HG02870 (cell line): ENCODE measurements around the gene EIF6.

ENCODE experiments used
- ATAC-seq: cut with Tn5 transposase; IDR thresholded peaks from one replicate; pipeline ENCODE4 v1.9.1; 2021; ENCODE audit warnings: mild to moderate bottlenecking, moderate library complexity; ENCODE audit not compliant: unreplicated experiment

EIF6 gene

GRCh38 chr20:35314816-35315631 lies 30.5 kb upstream of the EIF6 start:
- no peak for ATAC-seq

- no peak for ATAC-seq
Observed at GRCh38 chr20:35312318-35312717, 27.7 kb upstream of the EIF6 start.

- ATAC-seq = no peak
Observed at GRCh38 chr20:35311822-35312221, 27.2 kb upstream of the EIF6 start.

- no peak for ATAC-seq
Observed at GRCh38 chr20:35311409-35311808, 26.8 kb upstream of the EIF6 start.

- no peak for ATAC-seq
Observed at GRCh38 chr20:35307666-35308653, 23.4 kb upstream of the EIF6 start.

GRCh38 chr20:35306931-35307517 lies 22.5 kb upstream of the EIF6 start:
- no peak for ATAC-seq

GRCh38 chr20:35305682-35306556 lies 21.3 kb upstream of the EIF6 start:
- no peak for ATAC-seq

- ATAC-seq = no peak
Observed at GRCh38 chr20:35304956-35305355, 20.4 kb upstream of the EIF6 start.

GRCh38 chr20:35303735-35304491 lies 19.3 kb upstream of the EIF6 start:
- ATAC-seq = no peak

- ATAC-seq = no peak
Observed at GRCh38 chr20:35303382-35303734, 18.8 kb upstream of the EIF6 start.

GRCh38 chr20:35302421-35303335 lies 18.1 kb upstream of the EIF6 start:
- no peak for ATAC-seq

GRCh38 chr20:35301426-35301825 lies 16.9 kb upstream of the EIF6 start:
- no peak for ATAC-seq

GRCh38 chr20:35300469-35301262 lies 16.1 kb upstream of the EIF6 start:
- no peak for ATAC-seq

- ATAC-seq = no peak
Observed at GRCh38 chr20:35299780-35300179, 15.2 kb upstream of the EIF6 start.

GRCh38 chr20:35298264-35298663 lies 13.7 kb upstream of the EIF6 start:
- ATAC-seq = no peak

- ATAC-seq = no peak
Observed at GRCh38 chr20:35297740-35298139, 13.2 kb upstream of the EIF6 start.

- ATAC-seq = no peak
Observed at GRCh38 chr20:35297155-35297554, 12.6 kb upstream of the EIF6 start.

- no peak for ATAC-seq
Observed at GRCh38 chr20:35296101-35296554, 11.6 kb upstream of the EIF6 start.
